Sigmoid colon (tissue), 7 donors: ENCODE results near the gene AGPAT1. TPM values are rescaled to one million over a fixed set of nuclear protein-coding genes. Genes with fewer than 3 reads are reported as not detected.

Experiments used
- DNase-seq: peaks from one replicate; pipeline ENCODE4 v3.0.0-alpha.2; 2019
- H3K27ac ChIP-seq, 4 donors: fragments of 200-600 bp; sonication (generic); one replicate each; pipeline ENCODE4 v1.5.1; 2016 to 2019; ENCODE audit warnings: mild to moderate bottlenecking in 1 of 4
- H3K27me3 ChIP-seq, 3 donors: fragments of 200-600 bp; sonication (generic); one replicate each; pipeline ENCODE4 v1.5.1; 2019; ENCODE audit warnings: mild to moderate bottlenecking in 1 of 3
- H3K36me3 ChIP-seq, 4 donors: fragments of 200-600 bp; sonication (generic); one replicate each; pipeline ENCODE4 v1.5.1; 2016 to 2019
- H3K4me1 ChIP-seq, 4 donors: fragments of 200-600 bp; sonication (generic); one replicate each; pipeline ENCODE4 v1.5.1; 2017 to 2019
- H3K4me3 ChIP-seq, 4 donors: fragments of 200-600 bp; sonication (generic); one replicate each; pipeline ENCODE4 v1.5.1; 2017 to 2019; ENCODE audit warnings: mild to moderate bottlenecking in 2 of 4, moderate library complexity in 1 of 4
- H3K9me3 ChIP-seq, 4 donors: fragments of 200-600 bp in 3 of 4; sonication (generic) in 3 of 4; one replicate each; pipeline versions ENCODE4 v1.5.1 to v1.6.1; 2013 to 2019
- CTCF ChIP-seq, 4 experiments: fragments of 450-650 bp in 3 of 4; fragments of 200-600 bp in 1 of 4; IDR thresholded peaks; one replicate each; pipeline ENCODE4 v1.5.1; 2016 to 2019; ENCODE audit warnings: antibody characterized with exemption in 4 of 4, mild to moderate bottlenecking in 3 of 4, moderate library complexity in 2 of 4
- EP300 ChIP-seq, 4 donors: sonication (generic); formaldehyde crosslinking; IDR thresholded peaks; one replicate each; pipeline ENCODE4 v1.6.1; 2017; ENCODE audit warnings: antibody characterized with exemption in 4 of 4
- POLR2A ChIP-seq, 2 donors: fragments of 450-650 bp; IDR thresholded peaks; one replicate each; pipeline ENCODE4 v1.6.1; 2016; ENCODE audit warnings: antibody characterized with exemption in 2 of 2, mild to moderate bottlenecking in 2 of 2, moderate library complexity in 2 of 2
- POLR2AphosphoS5 ChIP-seq, 4 donors: sonication (generic); formaldehyde crosslinking; IDR thresholded peaks; one replicate each; pipeline ENCODE4 v1.6.1; 2017; ENCODE audit warnings: antibody characterized with exemption in 4 of 4
- WGBS, 2 donors: extraction: QIAGEN DNeasy Blood & Tissue Kit; methylation state at CpG; one replicate each; pipeline ENCODE4 v1.1.7; 2013; 5-methylcytosine and 5-hydroxymethylcytosine counted together
- intact Hi-C: fragments of 100-400 bp; cut with DNase I; formaldehyde crosslinking; loops from one replicate; pipeline ENCODE4 v1.15.1; 2023
- polyA plus RNA-seq, 3 donors: library from polyadenylated mRNA; stranded (reverse); fragments of 200-250 nt; gene quantifications; one replicate each; pipeline ENCODE4 v1.2.3, GENCODE V29; 2013
- total RNA-seq, 4 donors: library from RNA; depleted of rRNA; stranded (reverse); fragments of >200 nt; gene quantifications; one replicate each; pipeline ENCODE4 v1.1.0, GENCODE V29; 2016
- donor health status: healthy with polysubstance abuse.
- donor health status: Bipolar disorder and iron deficiency.
- donor health status: healthy.

AGPAT1 gene
- total and polyA plus RNA-seq, 7 donors, result 32.4 to 54.2 (median 37.9) TPM

- Histone ChIP-seq H3K27ac (peak overlapping the region; percentile 88 to 96 (median 94)), H3K36me3 (peaks cover 8 to 29% (median 13%) of the 10 kb centered on the region in 4 donors), H3K9me3 (no peaks in the 10 kb centered on the region), H3K4me1 (peaks cover 0 to 74% (median 50%) of the 10 kb centered on the region in 4 donors), H3K27me3 (no peaks in the 10 kb centered on the region), H3K4me3 (peak overlapping the region; percentile 85 to 97 (median 92))
- DNase-seq, result peak; percentile 85
- intact Hi-C loops, result loop anchor here (5.0 to 10.0 kb wide), 2 partner anchors 352 to 510 kb away; partner anchors contain the start of genes CSNK2B, HSPA1B and LY6G5B
- 1 to 2% methylated on average over 20 of the region's 20 CpGs for WGBS, 2 donors
- TF ChIP-seq POLR2A (IDR thresholded peaks at IDR 0.05) (peak; percentile 47 to 55), EP300 (IDR thresholded peaks at IDR 0.05) (no peak), POLR2AphosphoS5 (IDR thresholded peaks at IDR 0.05) (peak; percentile 65 to 74 (median 70))
These were observed 1.4 kb upstream of the AGPAT1 start for GRCh38 chr6:32177183-32177787.

- H3K4me1 ChIP-seq, result peaks cover 0 to 68% (median 45%) of the 10 kb centered on the region in 4 donors
- intact Hi-C loops, result loop anchor here (1.0 to 10.0 kb wide), 3 partner anchors 22 to 509 kb away; partner anchors contain the start of genes CSNK2B, HSPA1B, LY6G5B and PPT2
These were observed 745 bp upstream of the AGPAT1 start for GRCh38 chr6:32176476-32177182.

GRCh38 chr6:32175322-32175710 is 568 bp downstream of the AGPAT1 start:
- H3K9me3 ChIP-seq, result no peaks in the 10 kb centered on the region
- H3K27ac ChIP-seq, result peak overlapping the region; percentile 88 to 96 (median 94)
- peak overlapping the region; percentile 85 to 97 (median 92) for H3K4me3 ChIP-seq
- H3K36me3 ChIP-seq, result peaks cover 0 to 20% (median 13%) of the 10 kb centered on the region in 4 donors
- TF ChIP-seq CTCF (IDR thresholded peaks at IDR 0.05), result no peak
- no peak for TF ChIP-seq EP300 (IDR thresholded peaks at IDR 0.05)
- TF ChIP-seq POLR2AphosphoS5 (IDR thresholded peaks at IDR 0.05), result no peak
- no peak for TF ChIP-seq POLR2A (IDR thresholded peaks at IDR 0.05)
- DNase-seq, result no peak
- H3K4me1 ChIP-seq, result peaks cover 0 to 57% (median 44%) of the 10 kb centered on the region in 4 donors
- 8 to 25% methylated on average over 2 of the region's 2 CpGs for WGBS, 2 donors
- intact Hi-C loops, result loop anchor here (5.0 to 10.0 kb wide), 2 partner anchors 351 to 508 kb away; partner anchors contain the start of genes CSNK2B, HSPA1B and LY6G5B
- H3K27me3 ChIP-seq, result no peaks in the 10 kb centered on the region

More at GRCh38 chr6:32176476-32177182, 745 bp upstream of the AGPAT1 start:
- 24 to 45% methylated on average over 5 of the region's 5 CpGs for WGBS, 2 donors
- H3K4me3 ChIP-seq, result peak overlapping the region; percentile 85 to 97 (median 92)
- H3K27ac ChIP-seq, result peak overlapping the region; percentile 88 to 96 (median 94)
- peaks cover 8 to 22% (median 13%) of the 10 kb centered on the region in 4 donors for H3K36me3 ChIP-seq
- no peaks in the 10 kb centered on the region for H3K27me3 ChIP-seq
- no peak for TF ChIP-seq CTCF (IDR thresholded peaks at IDR 0.05)
- peak in 1 of 4 donors; percentile 21 for TF ChIP-seq POLR2AphosphoS5 (IDR thresholded peaks at IDR 0.05)
- no peak for TF ChIP-seq EP300 (IDR thresholded peaks at IDR 0.05)
- TF ChIP-seq POLR2A (IDR thresholded peaks at IDR 0.05), result no peak
- H3K9me3 ChIP-seq, result no peaks in the 10 kb centered on the region
- no peak for DNase-seq

GRCh38 chr6:32174416-32174815 is 1.5 kb downstream of the AGPAT1 start:
- Histone ChIP-seq H3K9me3 (no peaks in the 10 kb centered on the region), H3K36me3 (peaks cover 0 to 20% (median 13%) of the 10 kb centered on the region in 4 donors), H3K27ac (peak overlapping the region in 1 of 4 donors; percentile 96), H3K4me1 (peaks cover 0 to 48% (median 35%) of the 10 kb centered on the region in 4 donors), H3K27me3 (no peaks in the 10 kb centered on the region), H3K4me3 (no peak overlapping the region)
- TF ChIP-seq CTCF (IDR thresholded peaks at IDR 0.05) (no peak), POLR2AphosphoS5 (IDR thresholded peaks at IDR 0.05) (no peak), EP300 (IDR thresholded peaks at IDR 0.05) (no peak), POLR2A (IDR thresholded peaks at IDR 0.05) (no peak)
- DNase-seq, result no peak
- intact Hi-C loops, result loop anchor here (10.0 kb wide), 1 partner anchor 350 kb away; the partner anchor contains the start of gene HSPA1B
- WGBS, 2 donors, result 93 to 94% methylated on average over 1 of the region's 1 CpG
